Ishikawa (cell line): Measurements from ENCODE around the gene RXRA.

Experiments
- CEBPB ChIP-seq: IDR thresholded peaks from 2 replicates; pipeline ENCODE4 v1.6.1; 2012
- CREB1 ChIP-seq: IDR thresholded peaks from 2 replicates; pipeline ENCODE4 v1.6.1; 2012; ENCODE audit warnings: low read depth
- EGR1 ChIP-seq: IDR thresholded peaks from 2 replicates; pipeline ENCODE4 v1.6.1; 2012
- EP300 ChIP-seq: IDR thresholded peaks from 2 replicates; pipeline ENCODE4 v1.6.1; 2012; ENCODE audit warnings: borderline replicate concordance
- FOXM1 ChIP-seq: IDR thresholded peaks from 2 replicates; pipeline ENCODE4 v1.6.1; 2012; ENCODE audit warnings: low read depth, borderline replicate concordance
- MAX ChIP-seq: IDR thresholded peaks from 2 replicates; pipeline ENCODE4 v1.6.1; 2012
- NFIC ChIP-seq: IDR thresholded peaks from 2 replicates; pipeline ENCODE4 v1.6.1; 2012
- RAD21 ChIP-seq: IDR thresholded peaks from 2 replicates; pipeline ENCODE4 v1.6.1; 2012; ENCODE audit warnings: low read depth
- REST ChIP-seq: IDR thresholded peaks from 2 replicates; pipeline ENCODE4 v1.6.1; 2012; ENCODE audit warnings: low read depth, mild to moderate bottlenecking
- TAF1 ChIP-seq: IDR thresholded peaks from 2 replicates; pipeline ENCODE4 v1.6.1; 2012; ENCODE audit warnings: low read depth, mild to moderate bottlenecking
- TCF12 ChIP-seq: IDR thresholded peaks from 2 replicates; pipeline ENCODE4 v1.6.1; 2012; ENCODE audit warnings: low read depth
- TEAD4 ChIP-seq: IDR thresholded peaks from 2 replicates; pipeline ENCODE4 v1.6.1; 2012
- USF1 ChIP-seq: IDR thresholded peaks from 2 replicates; pipeline ENCODE4 v1.6.1; 2012
- YY1 ChIP-seq: IDR thresholded peaks from 2 replicates; pipeline ENCODE4 v1.6.1; 2012; ENCODE audit warnings: low read depth
- ZBTB7A ChIP-seq: IDR thresholded peaks from 2 replicates; pipeline ENCODE4 v1.6.1; 2012; ENCODE audit warnings: low read depth

The RXRA gene

GRCh38 chr9:134328341-134328840 lies 2.1 kb downstream of the RXRA start:
- TF ChIP-seq REST = no peak
- TF ChIP-seq TCF12 = no peak
- TF ChIP-seq TAF1 = no peak
- TF ChIP-seq NFIC = no peak
- TF ChIP-seq EP300 = no peak
- no peak for TF ChIP-seq CREB1
- no peak for TF ChIP-seq FOXM1

GRCh38 chr9:134328841-134329575 lies 2.8 kb downstream of the RXRA start:
- TF ChIP-seq NFIC = no peak
- no peak for TF ChIP-seq YY1
- no peak for TF ChIP-seq TCF12
- no peak for TF ChIP-seq EP300
- TF ChIP-seq USF1 = no peak
- TF ChIP-seq RAD21 = no peak
- TF ChIP-seq ZBTB7A = no peak
- no peak for TF ChIP-seq REST
- TF ChIP-seq CEBPB = no peak
- TF ChIP-seq TAF1 = no peak
- TF ChIP-seq CREB1 = no peak

- TF ChIP-seq TCF12 = no peak
- no peak for TF ChIP-seq CEBPB
- no peak for TF ChIP-seq TAF1
- no peak for TF ChIP-seq RAD21
- no peak for TF ChIP-seq USF1
- no peak for TF ChIP-seq EGR1
- no peak for TF ChIP-seq MAX
- no peak for TF ChIP-seq YY1
- no peak for TF ChIP-seq REST
- no peak for TF ChIP-seq FOXM1
Measured at GRCh38 chr9:134329576-134329855, 3.3 kb downstream of the RXRA start.

GRCh38 chr9:134329886-134330285 lies 3.6 kb downstream of the RXRA start:
- TF ChIP-seq USF1 (no peak), ZBTB7A (no peak), TCF12 (no peak), TAF1 (no peak), NFIC (no peak), FOXM1 (no peak), YY1 (no peak), REST (no peak), EP300 (no peak), EGR1 (no peak), CREB1 (no peak), TEAD4 (no peak), RAD21 (no peak), MAX (no peak), CEBPB (no peak)
